ENCODE measurements around the gene ITPR1. TPM values are rescaled to one million over a fixed set of nuclear protein-coding genes. Genes with fewer than 3 reads are reported as not detected.

The ITPR1 gene
- total RNA-seq, 2 experiments from 2014 or later, result 84.4 to 104 TPM

GRCh38 chr3:4684976-4685375 lies 191.8 kb downstream of the ITPR1 start:
- Histone ChIP-seq H3K9me2 (ENCODE audit: insufficient read depth, low read length) (no peaks in the 10 kb centered on the region), H3K4me3 (ENCODE audit: low read depth, low read length, poor library complexity, severe bottlenecking) (no peak overlapping the region), H3K4me1 (ENCODE audit: insufficient read depth, low read length, poor library complexity, severe bottlenecking) (no peaks in the 10 kb centered on the region), H3K4me2 (ENCODE audit: low read length) (no peak overlapping the region), H4K20me1 (ENCODE audit: insufficient read depth, low read length) (no peaks in the 10 kb centered on the region), H3K36me3 (ENCODE audit: insufficient read depth, low read length) (peaks cover 97% of the 10 kb centered on the region), H3K9me3 (ENCODE audit: low read length) (no peaks in the 10 kb centered on the region; the same call in 1 of the 2 replicates), H2AFZ (ENCODE audit: low read length) (no peak overlapping the region), H3K79me2 (ENCODE audit: insufficient read depth, low read depth, low read length) (no peaks in the 10 kb centered on the region), H3K27ac (ENCODE audit: low read depth, low read length, poor library complexity, severe bottlenecking) (no peak overlapping the region)
- ChIA-PET CTCF (ENCODE audit: unreplicated experiment) (no interaction called here), POLR2A (interaction anchor here (2.8 kb wide), 1 partner anchor 11 kb away, joined by 12 read pairs; no protein-coding TSS in a partner anchor)
- no peak for DNase-seq (ENCODE audit: low spot score)
- intact Hi-C loops (cut with micrococcal nuclease; ENCODE audit: unreplicated experiment), result no loop called here
- TF ChIP-seq CTCF (conservative IDR thresholded peaks at IDR 0.05; ENCODE audit: low read length), result no peak
- no peak for TF ChIP-seq EZH2phosphoT487 (IDR thresholded peaks at IDR 0.05; ENCODE audit: borderline replicate concordance, low read depth, low read length)
- no TSS peak for BruUV-seq (replicated peaks)

GRCh38 chr3:4685673-4686345 lies 192.7 kb downstream of the ITPR1 start:
- no peak for TF ChIP-seq CTCF (conservative IDR thresholded peaks at IDR 0.05; ENCODE audit: low read length)
- TF ChIP-seq EZH2phosphoT487 (IDR thresholded peaks at IDR 0.05; ENCODE audit: borderline replicate concordance, low read depth, low read length), result no peak
- Histone ChIP-seq H3K9me2 (ENCODE audit: insufficient read depth, low read length) (no peaks in the 10 kb centered on the region), H3K4me2 (ENCODE audit: low read length) (no peak overlapping the region), H2AFZ (ENCODE audit: low read length) (no peak overlapping the region), H3K27ac (ENCODE audit: low read depth, low read length, poor library complexity, severe bottlenecking) (no peak overlapping the region), H3K4me1 (ENCODE audit: insufficient read depth, low read length, poor library complexity, severe bottlenecking) (no peaks in the 10 kb centered on the region), H4K20me1 (ENCODE audit: insufficient read depth, low read length) (no peaks in the 10 kb centered on the region), H3K79me2 (ENCODE audit: insufficient read depth, low read depth, low read length) (no peaks in the 10 kb centered on the region), H3K4me3 (ENCODE audit: low read depth, low read length, poor library complexity, severe bottlenecking) (no peak overlapping the region), H3K36me3 (ENCODE audit: insufficient read depth, low read length) (peaks cover 97% of the 10 kb centered on the region), H3K9me3 (ENCODE audit: low read length) (no peaks in the 10 kb centered on the region; the same call in 1 of the 2 replicates)
- no TSS peak for BruUV-seq (replicated peaks)
- CTCF ChIA-PET (ENCODE audit: unreplicated experiment), result no interaction called here
- DNase-seq (ENCODE audit: low spot score), result no peak
- intact Hi-C loops (cut with micrococcal nuclease; ENCODE audit: unreplicated experiment), result no loop called here
- POLR2A ChIA-PET, result interaction anchor here (0.6 to 1.3 kb wide), 2 partner anchors 10 to 65 kb away, joined by 3 to 4 read pairs; no protein-coding TSS in a partner anchor

GRCh38 chr3:4686619-4687018 lies 193.5 kb downstream of the ITPR1 start:
- no TSS peak for BruUV-seq (replicated peaks)
- no peak overlapping the region for H3K27ac ChIP-seq (ENCODE audit: low read depth, low read length, poor library complexity, severe bottlenecking)
- no peak for DNase-seq (ENCODE audit: low spot score)
- no peak overlapping the region for H3K4me3 ChIP-seq (ENCODE audit: low read depth, low read length, poor library complexity, severe bottlenecking)
- no peak overlapping the region for H3K4me2 ChIP-seq (ENCODE audit: low read length)
- POLR2A ChIA-PET, result interaction anchor here (1.3 kb wide), 1 partner anchor 9 kb away, joined by 3 read pairs; no protein-coding TSS in a partner anchor
- no peaks in the 10 kb centered on the region for H3K79me2 ChIP-seq (ENCODE audit: insufficient read depth, low read depth, low read length)
- no peaks in the 10 kb centered on the region for H3K9me2 ChIP-seq (ENCODE audit: insufficient read depth, low read length)
- no peak overlapping the region for H2AFZ ChIP-seq (ENCODE audit: low read length)
- H3K36me3 ChIP-seq (ENCODE audit: insufficient read depth, low read length), result peaks cover 97% of the 10 kb centered on the region
- intact Hi-C loops (cut with micrococcal nuclease; ENCODE audit: unreplicated experiment), result no loop called here
- no peaks in the 10 kb centered on the region; the same call in 1 of the 2 replicates for H3K9me3 ChIP-seq (ENCODE audit: low read length)
- no peaks in the 10 kb centered on the region for H4K20me1 ChIP-seq (ENCODE audit: insufficient read depth, low read length)
- no peak for TF ChIP-seq CTCF (conservative IDR thresholded peaks at IDR 0.05; ENCODE audit: low read length)
- no peak for TF ChIP-seq EZH2phosphoT487 (IDR thresholded peaks at IDR 0.05; ENCODE audit: borderline replicate concordance, low read depth, low read length)
- H3K4me1 ChIP-seq (ENCODE audit: insufficient read depth, low read length, poor library complexity, severe bottlenecking), result no peaks in the 10 kb centered on the region
- CTCF ChIA-PET (ENCODE audit: unreplicated experiment), result no interaction called here
